IMR-90 (cell line): ENCODE data around the gene PAPSS2. TPM values are rescaled to one million over a fixed set of nuclear protein-coding genes. Genes with fewer than 3 reads are reported as not detected.

Experiments used
- ATAC-seq: fragments of 200-7000 bp; cut with Tn5 transposase; 2 replicates; pipeline ENCODE4 v1.9.1; 2020; ENCODE audit warnings: low read depth, mild to moderate bottlenecking, moderate library complexity
- BruUV-seq: library from RNA; stranded (reverse); fragments of 400-500 nt; replicated peaks from 2 replicates; lab custom pipeline; 2021; lab: Mats Ljungman, UMichigan
- CTCF ChIA-PET: fragments of 300-600 bp; formaldehyde crosslinking; extraction: SDS; loops from one replicate; lab custom pipeline; 2021; ENCODE audit warnings: antibody characterized with exemption; lab: Yijun Ruan, JAX
- POLR2A ChIA-PET: fragments of 300-600 bp; sonication (Branson Sonifier 250); formaldehyde crosslinking; loops from one replicate; lab custom pipeline; 2022; ENCODE audit warnings: antibody characterized with exemption; ENCODE audit not compliant: unreplicated experiment; lab: Charles Lee
- DNase-seq: peaks from one replicate; pipeline ENCODE4 v3.0.0; 2013
- H2AFZ ChIP-seq: replicated peaks from 2 replicates; pipeline ENCODE3; 2013; ENCODE audit warnings: low read length, mild to moderate bottlenecking; ENCODE audit not compliant: poor library complexity
- H2AK5ac ChIP-seq: 2 replicates; pipeline ENCODE4 v1.6.1; 2013; ENCODE audit warnings: low read depth, low read length, inconsistent platforms
- H2AK9ac ChIP-seq: replicated peaks from 2 replicates; pipeline ENCODE3; 2013; ENCODE audit warnings: mild to moderate bottlenecking, low read depth, low read length, moderate library complexity; ENCODE audit not compliant: poor library complexity
- H2BK120ac ChIP-seq: 2 replicates; pipeline ENCODE4 v1.6.1; 2013; ENCODE audit warnings: low read depth, low read length, inconsistent platforms
- H2BK15ac ChIP-seq: 3 replicates; pipeline ENCODE4 v1.6.1; 2013; ENCODE audit warnings: low read depth, low read length, inconsistent platforms
- H2BK20ac ChIP-seq: 2 replicates; pipeline ENCODE4 v1.6.1; 2013; ENCODE audit warnings: low read depth, mild to moderate bottlenecking, inconsistent platforms, low read length, moderate library complexity
- H2BK5ac ChIP-seq: 2 replicates; pipeline ENCODE4 v1.6.1; 2013; ENCODE audit warnings: mild to moderate bottlenecking, low read depth, low read length, inconsistent platforms; ENCODE audit not compliant: poor library complexity, severe bottlenecking
- H3K14ac ChIP-seq: replicated peaks from 2 replicates; pipeline ENCODE4 v1.6.1; 2013; ENCODE audit warnings: low read depth, low read length, inconsistent platforms
- H3K18ac ChIP-seq: 2 replicates; pipeline ENCODE4 v1.6.1; 2013; ENCODE audit warnings: low read depth, low read length, control low read depth
- H3K23ac ChIP-seq: 2 replicates; pipeline ENCODE4 v1.6.1; 2013; ENCODE audit warnings: low read depth, low read length, inconsistent platforms
- H3K27ac ChIP-seq: 2 replicates; pipeline ENCODE4 v1.5.1; 2013; ENCODE audit warnings: mild to moderate bottlenecking, control low read depth, low read length; ENCODE audit not compliant: insufficient read depth
- H3K27me3 ChIP-seq: 2 replicates; pipeline ENCODE4 v1.6.1; 2013; ENCODE audit warnings: low read length; ENCODE audit not compliant: control insufficient read depth, insufficient read depth
- H3K36me3 ChIP-seq: 2 replicates; pipeline ENCODE4 v1.6.1; 2013; ENCODE audit warnings: low read length, mixed read lengths; ENCODE audit not compliant: control insufficient read depth, insufficient read depth
- H3K4ac ChIP-seq: 2 replicates; pipeline ENCODE4 v1.6.1; 2013; ENCODE audit warnings: low read depth, low read length, inconsistent platforms
- H3K4me1 ChIP-seq: 2 replicates; pipeline ENCODE4 v1.6.1; 2013; ENCODE audit warnings: low read length, mixed read lengths; ENCODE audit not compliant: control insufficient read depth, insufficient read depth
- H3K4me2 ChIP-seq: 2 replicates; pipeline ENCODE4 v1.6.1; 2013; ENCODE audit warnings: low read depth, mild to moderate bottlenecking, control low read depth, low read length, moderate library complexity
- H3K4me3 ChIP-seq: 2 replicates; pipeline ENCODE4 v1.5.1; 2013; ENCODE audit warnings: low read depth, mild to moderate bottlenecking, control low read depth, low read length, moderate library complexity; ENCODE audit not compliant: insufficient read depth
- H3K56ac ChIP-seq: 2 replicates; pipeline ENCODE4 v1.6.1; 2013; ENCODE audit warnings: low read length, inconsistent platforms; ENCODE audit not compliant: insufficient read depth; ENCODE audit errors: extremely low read depth
- H3K79me1 ChIP-seq, 2 experiments: 2 replicates each; pipeline ENCODE4 v1.6.1; 2013; ENCODE audit warnings: low read length in 2 of 2, inconsistent platforms in 1 of 2, low read depth in 1 of 2
- H3K9ac ChIP-seq: 2 replicates; pipeline ENCODE4 v1.6.1; 2013; ENCODE audit warnings: low read depth, low read length, control low read depth
- H3K9me1 ChIP-seq: 2 replicates; pipeline ENCODE4 v1.6.1; 2013; ENCODE audit warnings: low read length, inconsistent platforms; ENCODE audit not compliant: insufficient read depth
- H3K9me3 ChIP-seq: 2 replicates; pipeline ENCODE4 v1.6.1; 2013; ENCODE audit warnings: low read length; ENCODE audit not compliant: control insufficient read depth, insufficient read depth
- H4K20me1 ChIP-seq: 2 replicates; pipeline ENCODE4 v1.6.1; 2013; ENCODE audit warnings: low read length, inconsistent platforms; ENCODE audit not compliant: insufficient read depth
- H4K5ac ChIP-seq: 2 replicates; pipeline ENCODE4 v1.6.1; 2013; ENCODE audit warnings: mild to moderate bottlenecking, low read depth, low read length, control low read depth
- H4K8ac ChIP-seq, 2 experiments: 2 replicates each; pipeline ENCODE4 v1.6.1; 2013; ENCODE audit warnings: low read depth in 2 of 2, low read length in 2 of 2, control low read depth in 1 of 2, inconsistent platforms in 1 of 2
- H4K91ac ChIP-seq: 2 replicates; pipeline ENCODE4 v1.6.1; 2013; ENCODE audit warnings: low read depth, low read length, inconsistent platforms; ENCODE audit not compliant: insufficient read depth
- CHD1 ChIP-seq: IDR thresholded peaks from 2 replicates; pipeline ENCODE4 v1.6.1; 2012; ENCODE audit warnings: low read depth, low read length, improper control_type of control experiment
- FOS ChIP-seq: fragments of 150-350 bp; IDR thresholded peaks from 2 replicates; pipeline ENCODE4 v1.6.1; 2016; ENCODE audit warnings: low read depth, low read length
- MAZ ChIP-seq: IDR thresholded peaks from 2 replicates; pipeline ENCODE4 v1.6.1; 2012; ENCODE audit warnings: low read depth, mild to moderate bottlenecking, low read length, improper control_type of control experiment, moderate library complexity, borderline replicate concordance
- MXI1 ChIP-seq: IDR thresholded peaks from 2 replicates; pipeline ENCODE4 v1.6.1; 2012; ENCODE audit warnings: low read depth, mild to moderate bottlenecking, low read length, moderate library complexity, borderline replicate concordance
- NFE2L2 ChIP-seq: fragments of 150-350 bp; IDR thresholded peaks from 2 replicates; pipeline ENCODE4 v1.6.1; 2016; ENCODE audit warnings: low read depth, mild to moderate bottlenecking, low read length
- RCOR1 ChIP-seq: IDR thresholded peaks from 2 replicates; pipeline ENCODE4 v1.6.1; 2012; ENCODE audit warnings: mild to moderate bottlenecking, low read length, improper control_type of control experiment; ENCODE audit not compliant: insufficient replicate concordance
- SMC3 ChIP-seq: fragments of 150-350 bp; IDR thresholded peaks from 2 replicates; pipeline ENCODE4 v1.6.1; 2016; ENCODE audit warnings: low read depth, mild to moderate bottlenecking, antibody characterized with exemption, low read length, moderate library complexity
- WGBS, 2 experiments: methylation state at CpG; one replicate each; pipeline versions ENCODE4 v1.1.5 to v1.1.7; 2013; ENCODE audit warnings: missing lambda C conversion rate in 2 of 2; ENCODE audit not compliant: insufficient read length in 1 of 2; ENCODE audit errors: extremely low coverage in 2 of 2; 5-methylcytosine and 5-hydroxymethylcytosine counted together
- dilution Hi-C: fragments of 300-500 bp; cut with HindIII; formaldehyde crosslinking; loops from one replicate; pipeline ENCODE4 v1.14.3; 2018; ENCODE audit warnings: low sequenced_read_pairs; ENCODE audit not compliant: unreplicated experiment
- in situ Hi-C: fragments of 300-500 bp; cut with MboI; formaldehyde crosslinking; loops from 3 replicates; pipeline ENCODE4 v1.14.3; 2019; ENCODE audit warnings: low sequenced_read_pairs, inconsistent platforms, mixed read lengths
- intact Hi-C: fragments of 100-400 bp; cut with micrococcal nuclease; formaldehyde crosslinking; loops from 2 replicates; pipeline ENCODE4 v1.10.0; 2022
- polyA plus RNA-seq, 3 experiments: library from polyadenylated mRNA; depleted of rRNA; stranded (reverse); fragments of >200 nt; gene quantifications; 2 replicates each; pipeline ENCODE4 v1.2.3, GENCODE V29; 2012; ENCODE audit warnings: low replicate concordance in 1 of 3
- total RNA-seq: library from RNA; depleted of rRNA; stranded (reverse); fragments of >200 nt; gene quantifications from 2 replicates; pipeline ENCODE4 v1.2.3, GENCODE V29; 2012
- TF ChIP-seq, protein P1 (sequence below): fragments of 150-350 bp; IDR thresholded peaks from 2 replicates; pipeline ENCODE4 v1.6.1; 2016; ENCODE audit warnings: low read depth, mild to moderate bottlenecking, low read length, moderate library complexity, borderline replicate concordance
- TF ChIP-seq, protein P2 (sequence below): conservative IDR thresholded peaks from 2 replicates; pipeline ENCODE4 v1.5.1; 2012; ENCODE audit warnings: mild to moderate bottlenecking, low read depth, low read length, improper control_type of control experiment

Gene PAPSS2
- total and polyA plus RNA-seq, 2 of the 4 experiments (the other 2 are of a cell fraction): 55.0 to 63.3 TPM

DNA sequence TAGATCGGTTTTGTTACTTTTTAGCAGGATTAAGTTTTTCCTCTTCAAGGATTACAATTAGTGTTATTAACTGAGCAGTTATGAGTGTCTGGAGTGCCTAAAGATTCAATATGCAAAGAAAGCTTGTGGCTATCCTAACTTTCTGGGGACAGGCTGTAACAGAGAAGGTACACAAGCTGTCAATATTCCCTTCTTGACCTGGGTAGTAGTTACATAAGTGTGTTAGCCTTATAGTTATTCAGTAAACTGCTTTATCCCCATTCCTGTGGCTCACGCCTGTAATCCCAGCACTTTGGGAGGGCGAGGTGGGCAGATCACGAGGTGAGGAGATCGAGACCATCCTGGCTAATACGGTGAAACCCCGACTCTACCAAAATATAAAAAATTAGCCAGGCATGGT, 126.7 kb downstream of the PAPSS2 start:
- H3K4ac ChIP-seq: no peak overlapping the region
- no TSS peak for BruUV-seq
- no peak overlapping the region for H3K4me3 ChIP-seq
- no peak overlapping the region for H4K8ac ChIP-seq
- no peak overlapping the region for H3K18ac ChIP-seq
- no CpG with 5 or more reads among the region's 7 CpGs for WGBS, 2 experiments
- H3K27me3 ChIP-seq: no peaks in the 10 kb centered on the region
- no peak overlapping the region for H2BK20ac ChIP-seq
- no peak overlapping the region for H2BK5ac ChIP-seq
- peaks cover 14% of the 10 kb centered on the region for H3K36me3 ChIP-seq
- no peak overlapping the region for H4K91ac ChIP-seq
- no peak overlapping the region for H3K14ac ChIP-seq
- no peak overlapping the region for H2AK9ac ChIP-seq
- H2AFZ ChIP-seq: no peak overlapping the region
- TF ChIP-seq MXI1 (no peak), CHD1 (no peak), NFE2L2 (no peak), SMC3 (no peak), MAZ (no peak), RCOR1 (no peak), FOS (no peak)
- TF ChIP-seq, protein P1, sequence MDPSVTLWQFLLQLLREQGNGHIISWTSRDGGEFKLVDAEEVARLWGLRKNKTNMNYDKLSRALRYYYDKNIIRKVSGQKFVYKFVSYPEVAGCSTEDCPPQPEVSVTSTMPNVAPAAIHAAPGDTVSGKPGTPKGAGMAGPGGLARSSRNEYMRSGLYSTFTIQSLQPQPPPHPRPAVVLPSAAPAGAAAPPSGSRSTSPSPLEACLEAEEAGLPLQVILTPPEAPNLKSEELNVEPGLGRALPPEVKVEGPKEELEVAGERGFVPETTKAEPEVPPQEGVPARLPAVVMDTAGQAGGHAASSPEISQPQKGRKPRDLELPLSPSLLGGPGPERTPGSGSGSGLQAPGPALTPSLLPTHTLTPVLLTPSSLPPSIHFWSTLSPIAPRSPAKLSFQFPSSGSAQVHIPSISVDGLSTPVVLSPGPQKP: no peak
- TF ChIP-seq, protein P2, sequence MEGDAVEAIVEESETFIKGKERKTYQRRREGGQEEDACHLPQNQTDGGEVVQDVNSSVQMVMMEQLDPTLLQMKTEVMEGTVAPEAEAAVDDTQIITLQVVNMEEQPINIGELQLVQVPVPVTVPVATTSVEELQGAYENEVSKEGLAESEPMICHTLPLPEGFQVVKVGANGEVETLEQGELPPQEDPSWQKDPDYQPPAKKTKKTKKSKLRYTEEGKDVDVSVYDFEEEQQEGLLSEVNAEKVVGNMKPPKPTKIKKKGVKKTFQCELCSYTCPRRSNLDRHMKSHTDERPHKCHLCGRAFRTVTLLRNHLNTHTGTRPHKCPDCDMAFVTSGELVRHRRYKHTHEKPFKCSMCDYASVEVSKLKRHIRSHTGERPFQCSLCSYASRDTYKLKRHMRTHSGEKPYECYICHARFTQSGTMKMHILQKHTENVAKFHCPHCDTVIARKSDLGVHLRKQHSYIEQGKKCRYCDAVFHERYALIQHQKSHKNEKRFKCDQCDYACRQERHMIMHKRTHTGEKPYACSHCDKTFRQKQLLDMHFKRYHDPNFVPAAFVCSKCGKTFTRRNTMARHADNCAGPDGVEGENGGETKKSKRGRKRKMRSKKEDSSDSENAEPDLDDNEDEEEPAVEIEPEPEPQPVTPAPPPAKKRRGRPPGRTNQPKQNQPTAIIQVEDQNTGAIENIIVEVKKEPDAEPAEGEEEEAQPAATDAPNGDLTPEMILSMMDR: no peak
- ChIA-PET CTCF (no interaction called here), POLR2A (no interaction called here)
- H3K9me1 ChIP-seq: peaks cover 12% of the 10 kb centered on the region
- H3K56ac ChIP-seq: no peak overlapping the region
- H3K9ac ChIP-seq: no peak overlapping the region
- no peak overlapping the region for H3K27ac ChIP-seq
- H3K23ac ChIP-seq: no peak overlapping the region
- no peak overlapping the region for H2BK15ac ChIP-seq
- H3K4me1 ChIP-seq: no peaks in the 10 kb centered on the region
- no peaks in the 10 kb centered on the region for H4K20me1 ChIP-seq
- H2BK120ac ChIP-seq: no peak overlapping the region
- peaks cover 6 to 23% of the 10 kb centered on the region in 2 experiments; a peak in 3 of 4 replicates for H3K79me1 ChIP-seq
- H2AK5ac ChIP-seq: no peak overlapping the region
- H4K5ac ChIP-seq: no peak overlapping the region
- dilution Hi-C loops (no loop called here), in situ Hi-C loops (no loop called here), intact Hi-C loops (no loop called here)
- no peak for ATAC-seq
- no peak overlapping the region for H3K4me2 ChIP-seq
- no peak for DNase-seq
- no peaks in the 10 kb centered on the region for H3K9me3 ChIP-seq
